Bronchial epithelial cell (primary cell): ENCODE data around the gene ROS1. TPM values are rescaled to one million over a fixed set of nuclear protein-coding genes. Genes with fewer than 3 reads are reported as not detected.

Experiments
- total RNA-seq: library from RNA; depleted of rRNA; stranded (reverse); fragments of >200 nt; gene quantifications from 2 replicates; pipeline ENCODE4 v1.2.1, GENCODE V29; 2014

Gene ROS1
- total RNA-seq, 1 donor from 2014 or later = 0.26 TPM

Other genes starting within 250 kb of the ROS1 start
- not detected in 2 replicates for gene VGLL2, start 160.4 kb downstream of the ROS1 start, total RNA-seq
- 39.7 and 64.8 TPM in 2 replicates for gene DCBLD1, start 56.7 kb upstream of the ROS1 start, total RNA-seq
- gene GOPC, start 176.6 kb upstream of the ROS1 start, total RNA-seq = 41.1 and 49.0 TPM in 2 replicates
- 29.5 and 31.5 TPM in 2 replicates for gene NUS1, start 249.5 kb upstream of the ROS1 start, total RNA-seq